Fibroblast of gingiva (primary cell): Measurements from ENCODE around the gene NKAIN4.
"Not testable (repeated sequence)": the region's sequence is repeated elsewhere in the genome, so short reads cannot be mapped to it uniquely, and the experiment has no call there.

Experiments
- DNase-seq: peaks from one replicate; pipeline ENCODE4 v3.0.0-alpha.2; 2011; ENCODE audit warnings: low read depth

Gene NKAIN4

GRCh38 chr20:63255931-63256704, 1.9 kb upstream of the NKAIN4 start:
- DNase-seq, result no peak

- no peak for DNase-seq
These were observed 532 bp upstream of the NKAIN4 start for GRCh38 chr20:63254606-63255384.

GRCh38 chr20:63253438-63254231, 628 bp downstream of the NKAIN4 start:
- DNase-seq, result no peak

GRCh38 chr20:63253065-63253437, 1.2 kb downstream of the NKAIN4 start:
- DNase-seq, result no peak

GRCh38 chr20:63252284-63252711, 2.0 kb downstream of the NKAIN4 start:
- no peak for DNase-seq

- not testable (repeated sequence) for DNase-seq
These were observed 2.9 kb downstream of the NKAIN4 start for GRCh38 chr20:63251350-63251749.

- DNase-seq, result no peak
These were observed 4.4 kb downstream of the NKAIN4 start for GRCh38 chr20:63249891-63250290.

GRCh38 chr20:63248835-63249591, 5.2 kb downstream of the NKAIN4 start:
- DNase-seq, result peak; percentile 21

- no peak for DNase-seq
These were observed 6.5 kb downstream of the NKAIN4 start for GRCh38 chr20:63247671-63248228.

GRCh38 chr20:63246490-63247288, 7.6 kb downstream of the NKAIN4 start:
- no peak for DNase-seq

GRCh38 chr20:63244468-63244867, 9.8 kb downstream of the NKAIN4 start:
- DNase-seq, result no peak

- DNase-seq, result no peak
These were observed 10.5 kb downstream of the NKAIN4 start for GRCh38 chr20:63243604-63244247.

GRCh38 chr20:63242736-63243135, 11.5 kb downstream of the NKAIN4 start:
- DNase-seq, result no peak

GRCh38 chr20:63241272-63241671, 13.0 kb downstream of the NKAIN4 start:
- DNase-seq, result no peak

GRCh38 chr20:63240004-63240403, 14.3 kb downstream of the NKAIN4 start:
- no peak for DNase-seq

- DNase-seq, result no peak
These were observed 14.8 kb downstream of the NKAIN4 start for GRCh38 chr20:63239431-63239830.

GRCh38 chr20:63238514-63239125, 15.6 kb downstream of the NKAIN4 start:
- DNase-seq, result no peak

GRCh38 chr20:63238031-63238430, 16.2 kb downstream of the NKAIN4 start:
- no peak for DNase-seq

GRCh38 chr20:63236116-63236837, 18.0 kb downstream of the NKAIN4 start:
- no peak for DNase-seq
